HepG2 (cell line): Measurements from ENCODE around the gene CENPL. TPM values are rescaled to one million over a fixed set of nuclear protein-coding genes. Genes with fewer than 3 reads are reported as not detected.

ENCODE experiments used
- BATF2 ChIP-seq: sonication (generic); formaldehyde crosslinking; IDR thresholded peaks from 2 replicates; pipeline ENCODE4 v1.8.0; 2022; ENCODE audit warnings: mild to moderate bottlenecking, missing genetic modification reagents, moderate library complexity
- CBX5 ChIP-seq: sonication (generic); formaldehyde crosslinking; IDR thresholded peaks from 2 replicates; pipeline ENCODE4 v1.4.0; 2020; ENCODE audit warnings: missing genetic modification reagents, borderline replicate concordance
- CREB3 ChIP-seq: sonication (generic); formaldehyde crosslinking; IDR thresholded peaks from 2 replicates; pipeline ENCODE4 v1.5.0; 2020; ENCODE audit warnings: missing genetic modification reagents
- DZIP1 ChIP-seq: sonication (generic); formaldehyde crosslinking; IDR thresholded peaks from 2 replicates; pipeline ENCODE4 v1.5.0; 2020; ENCODE audit warnings: mild to moderate bottlenecking, missing genetic modification reagents
- ELF4 ChIP-seq: sonication (generic); formaldehyde crosslinking; IDR thresholded peaks from 2 replicates; pipeline ENCODE4 v1.5.0; 2020; ENCODE audit warnings: missing genetic modification reagents, mild to moderate bottlenecking, moderate library complexity, borderline replicate concordance
- GFI1 ChIP-seq: sonication (generic); formaldehyde crosslinking; IDR thresholded peaks from 2 replicates; pipeline ENCODE4 v1.5.0; 2020; ENCODE audit warnings: missing genetic modification reagents, mild to moderate bottlenecking, borderline replicate concordance
- MEF2D ChIP-seq: sonication (generic); formaldehyde crosslinking; IDR thresholded peaks from 2 replicates; pipeline ENCODE4 v1.5.1; 2020; ENCODE audit warnings: mild to moderate bottlenecking, missing genetic modification reagents
- MYC ChIP-seq: sonication (generic); formaldehyde crosslinking; IDR thresholded peaks from 2 replicates; pipeline ENCODE4 v1.9.0; 2021; ENCODE audit warnings: missing genetic modification reagents, borderline replicate concordance
- NBN ChIP-seq: fragments of 450-650 bp; conservative IDR thresholded peaks from 2 replicates; pipeline ENCODE4 v1.6.1; 2017
- NRL ChIP-seq: sonication (generic); formaldehyde crosslinking; IDR thresholded peaks from 2 replicates; pipeline ENCODE4 v1.5.0; 2020; ENCODE audit warnings: missing genetic modification reagents, mild to moderate bottlenecking, moderate library complexity, borderline replicate concordance
- PHF21A ChIP-seq: sonication (generic); formaldehyde crosslinking; IDR thresholded peaks from 2 replicates; pipeline ENCODE4 v1.5.0; 2020; ENCODE audit warnings: mild to moderate bottlenecking, missing genetic modification reagents
- PHF8 ChIP-seq: sonication (generic); formaldehyde crosslinking; IDR thresholded peaks from 2 replicates; pipeline ENCODE4 v1.5.0; 2020; ENCODE audit warnings: missing genetic modification reagents
- PTBP1 ChIP-seq: fragments of 200-400 bp; formaldehyde crosslinking; IDR thresholded peaks from 2 replicates; pipeline ENCODE4 v1.6.1; 2018; ENCODE audit warnings: low read length, low read depth; ENCODE audit not compliant: poor library complexity, severe bottlenecking
- SMARCE1 ChIP-seq: fragments of 450-650 bp; IDR thresholded peaks from 2 replicates; pipeline ENCODE4 v1.6.1; 2017; ENCODE audit warnings: borderline replicate concordance
- TBL1XR1 ChIP-seq: fragments of 150-350 bp; IDR thresholded peaks from 2 replicates; pipeline ENCODE4 v1.6.1; 2014; ENCODE audit warnings: borderline replicate concordance, low read length; ENCODE audit not compliant: partially characterized antibody
- TRIM24 ChIP-seq: sonication (generic); formaldehyde crosslinking; IDR thresholded peaks from 2 replicates; pipeline ENCODE4 v1.8.0; 2022; ENCODE audit warnings: mild to moderate bottlenecking, missing genetic modification reagents
- TSC22D2 ChIP-seq: sonication (generic); formaldehyde crosslinking; IDR thresholded peaks from 2 replicates; pipeline ENCODE4 v1.5.1; 2020; ENCODE audit warnings: missing genetic modification reagents, mild to moderate bottlenecking, borderline replicate concordance
- ZBTB1 ChIP-seq: sonication (generic); formaldehyde crosslinking; IDR thresholded peaks from 2 replicates; pipeline ENCODE4 v1.4.0; 2020; ENCODE audit warnings: missing genetic modification reagents, borderline replicate concordance
- ZC3H4 ChIP-seq: sonication (generic); formaldehyde crosslinking; IDR thresholded peaks from 2 replicates; pipeline ENCODE4 v1.4.0; 2020; ENCODE audit warnings: missing genetic modification reagents, borderline replicate concordance
- ZFP36 ChIP-seq: fragments of 150-350 bp; IDR thresholded peaks from 2 replicates; pipeline ENCODE4 v1.6.1; 2018; ENCODE audit warnings: borderline replicate concordance, low read length, low read depth; ENCODE audit not compliant: partially characterized antibody
- ZNF235 ChIP-seq: sonication (generic); formaldehyde crosslinking; IDR thresholded peaks from 2 replicates; pipeline ENCODE4 v1.8.1; 2023; ENCODE audit warnings: mild to moderate bottlenecking, missing genetic modification reagents, borderline replicate concordance
- ZNF274 ChIP-seq: sonication (generic); formaldehyde crosslinking; IDR thresholded peaks from 2 replicates; pipeline ENCODE4 v1.5.1; 2020; ENCODE audit warnings: mild to moderate bottlenecking, missing genetic modification reagents
- ZNF382 ChIP-seq: sonication (generic); formaldehyde crosslinking; IDR thresholded peaks from 2 replicates; pipeline ENCODE4 v1.5.0; 2020; ENCODE audit warnings: missing genetic modification reagents, mild to moderate bottlenecking, borderline replicate concordance
- ZNF414 ChIP-seq: sonication (generic); formaldehyde crosslinking; IDR thresholded peaks from 2 replicates; pipeline ENCODE4 v1.5.0; 2020; ENCODE audit warnings: missing genetic modification reagents
- ZNF546 ChIP-seq: sonication (generic); formaldehyde crosslinking; conservative IDR thresholded peaks from 2 replicates; pipeline ENCODE4 v1.8.1; 2023; ENCODE audit warnings: mild to moderate bottlenecking, missing genetic modification reagents
- ZNF746 ChIP-seq: sonication (generic); formaldehyde crosslinking; IDR thresholded peaks from 2 replicates; pipeline ENCODE4 v1.8.0; 2022; ENCODE audit warnings: mild to moderate bottlenecking, missing genetic modification reagents
- polyA plus RNA-seq, 8 experiments: library from polyadenylated mRNA; depleted of rRNA in 3 of 8; stranded (reverse) in 7 of 8; unstranded in 1 of 8; fragments of >200 nt; fragmentation: Illumina TruSeq in 4 of 8; extraction: Trizol in 4 of 8; gene quantifications; 2 replicates each; pipeline versions ENCODE4 v1.2.1 to v1.2.3, GENCODE V29; 2011 to 2016; ENCODE audit warnings: low read depth in 4 of 8, missing spikeins in 1 of 8, mixed read lengths in 1 of 8; ENCODE audit not compliant: insufficient read depth in 1 of 8
- total RNA-seq, 5 experiments: library from RNA; depleted of rRNA; stranded (reverse); fragments of >200 nt; fragmentation: Illumina TruSeq; extraction: Trizol; gene quantifications; 2 replicates each; pipeline ENCODE4 v1.2.3, GENCODE V29; 2016; ENCODE audit warnings: low read depth in 1 of 5

Gene CENPL
- total and polyA plus RNA-seq, 2 of the 13 experiments (the other 11 are each of a cell fraction or from before 2014, with no cell fraction given), result 4.4 to 14.2 TPM

- TF ChIP-seq BATF2 (0 out of 2 replicates have a peak, but pooled peaks have one; percentile 60), ZC3H4 (CRISPR knock-in tag) (no peak), DZIP1 (no peak), NBN (no peak), SMARCE1 (no peak), NRL (CRISPR knock-in tag) (no peak; the same call in 1 of the 2 replicates), ZNF546 (no peak), ZNF274 (CRISPR knock-in tag) (no peak; the same call in 1 of the 2 replicates), MEF2D (CRISPR knock-in tag) (no peak), ZNF235 (CRISPR knock-in tag) (no peak), ZBTB1 (CRISPR knock-in tag) (no peak), TSC22D2 (CRISPR knock-in tag) (peak; percentile 88; the same call in 1 of the 2 replicates), TRIM24 (no peak), MYC (peak; percentile 75), PHF8 (CRISPR knock-in tag) (peak; percentile 80), ZNF414 (CRISPR knock-in tag) (no peak), ZFP36 (no peak), CREB3 (no peak), CBX5 (CRISPR knock-in tag) (no peak), PTBP1 (no peak), TBL1XR1 (no peak), ELF4 (CRISPR knock-in tag) (peak; percentile 90), ZNF746 (CRISPR knock-in tag) (no peak), ZNF382 (CRISPR knock-in tag) (no peak), GFI1 (peak; percentile 22; the same call in 1 of the 2 replicates), PHF21A (peak; percentile 72; the same call in 1 of the 2 replicates)
These were observed at the start of gene CENPL, which contains the start of gene DARS2 (continued) for GRCh38 chr1:173824315-173825081.
